GM12878 (cell line): ENCODE data around the gene SRRM3. TPM values are rescaled to one million over a fixed set of nuclear protein-coding genes. Genes with fewer than 3 reads are reported as not detected.
"Not testable (repeated sequence)": the region's sequence is repeated elsewhere in the genome, so short reads cannot be mapped to it uniquely, and the experiment has no call there.

Source experiments
- ATAC-seq: fragments of 200-7000 bp; cut with Tn5 transposase; 3 replicates; pipeline ENCODE4 v1.9.1; 2020; ENCODE audit warnings: mild to moderate bottlenecking, moderate library complexity
- BruUV-seq: library from RNA; stranded (reverse); fragments of 400-500 nt; replicated peaks from 2 replicates; lab custom pipeline; 2021; lab: Mats Ljungman, UMichigan
- CTCF ChIA-PET: fragments of 300-600 bp; sonication (Branson Sonifier 250); formaldehyde crosslinking; extraction: SDS; loops from one replicate; lab custom pipeline; 2021; ENCODE audit warnings: inconsistent platforms; lab: Yijun Ruan, JAX
- POLR2A ChIA-PET: fragments of 350-600 bp; formaldehyde crosslinking; extraction: SDS; loops from one replicate; lab custom pipeline; 2021; ENCODE audit warnings: inconsistent platforms; lab: Charles Lee
- RAD21 ChIA-PET: fragments of 300-600 bp; sonication (Branson Sonifier 250); formaldehyde crosslinking; loops from one replicate; lab custom pipeline; 2023; ENCODE audit warnings: antibody characterized with exemption; ENCODE audit not compliant: unreplicated experiment; lab: Charles Lee
- SMC1A ChIA-PET: fragments of 300-600 bp; sonication (Branson Sonifier 250); formaldehyde crosslinking; loops from one replicate; lab custom pipeline; 2023; ENCODE audit not compliant: unreplicated experiment, uncharacterized antibody; lab: Charles Lee
- DNase-seq: peaks from one replicate; pipeline ENCODE4 v3.0.0-alpha.2; 2011; ENCODE audit warnings: low read depth, low spot score
- FAIRE-seq: peaks from 3 replicates; lab custom pipeline; 2011; peaks lifted over from hg19 to GRCh38; lab: Jason Lieb, UNC
- H2AFZ ChIP-seq: 2 replicates; pipeline ENCODE4 v1.6.0; 2011; ENCODE audit warnings: low read depth, low read length, control low read depth; ENCODE audit not compliant: control insufficient read depth
- H3K27ac ChIP-seq: 2 replicates; pipeline ENCODE4 v1.5.1; 2011; ENCODE audit warnings: control low read depth; ENCODE audit not compliant: control insufficient read depth, insufficient read depth
- H3K27me3 ChIP-seq, 2 experiments: replicated peaks in 1 of 2; 2 replicates each; pipeline versions ENCODE4 v1.6.0 to v1.6.1; 2011; ENCODE audit warnings: low read length in 1 of 2; ENCODE audit not compliant: control insufficient read depth in 2 of 2, insufficient read depth in 2 of 2
- H3K36me3 ChIP-seq, 2 experiments: 2 replicates each; pipeline ENCODE4 v1.5.1; 2011; ENCODE audit warnings: low read length in 1 of 2; ENCODE audit not compliant: control insufficient read depth in 2 of 2, insufficient read depth in 2 of 2
- H3K4me1 ChIP-seq: 2 replicates; pipeline ENCODE4 v1.6.1; 2011; ENCODE audit warnings: mild to moderate bottlenecking, low read length, moderate library complexity, mixed read lengths; ENCODE audit not compliant: control insufficient read depth, insufficient read depth
- H3K4me2 ChIP-seq: 2 replicates; pipeline ENCODE4 v1.6.0; 2011; ENCODE audit warnings: control low read depth; ENCODE audit not compliant: control insufficient read depth, insufficient read depth
- H3K4me3 ChIP-seq: fragments of 200-600 bp; sonication (generic); 2 replicates; pipeline ENCODE4 v1.5.1; 2016
- H3K79me2 ChIP-seq: 2 replicates; pipeline ENCODE4 v1.6.0; 2011; ENCODE audit warnings: low read length; ENCODE audit not compliant: control insufficient read depth, insufficient read depth
- H3K9ac ChIP-seq: 2 replicates; pipeline ENCODE4 v1.8.0; 2011; ENCODE audit warnings: low read length, control low read depth, mixed read lengths; ENCODE audit not compliant: control insufficient read depth, insufficient read depth
- H3K9me3 ChIP-seq: replicated peaks from 3 replicates; pipeline ENCODE4 v1.5.1; 2011; ENCODE audit warnings: mild to moderate bottlenecking, low read length; ENCODE audit not compliant: control insufficient read depth, insufficient read depth
- H4K20me1 ChIP-seq: 2 replicates; pipeline ENCODE4 v1.6.0; 2011; ENCODE audit not compliant: control insufficient read depth, insufficient read depth
- CBX5 ChIP-seq: sonication (generic); IDR thresholded peaks from 2 replicates; pipeline ENCODE4 v1.6.1; 2016; ENCODE audit warnings: low read depth, moderate library complexity, mild to moderate bottlenecking, inconsistent platforms
- IRF4 ChIP-seq: IDR thresholded peaks from 2 replicates; pipeline ENCODE4 v1.6.1; 2011; ENCODE audit warnings: low read depth, low read length
- KDM1A ChIP-seq: fragments of 200-600 bp; sonication (generic); IDR thresholded peaks from 2 replicates; pipeline ENCODE4 v1.6.1; 2016; ENCODE audit warnings: borderline replicate concordance
- PAX5 ChIP-seq: IDR thresholded peaks from 2 replicates; pipeline ENCODE4 v1.6.1; 2011; ENCODE audit warnings: low read depth, low read length, borderline replicate concordance
- WGBS: methylation state at CpG from one replicate; pipeline ENCODE4 v1.1.6; 2016; ENCODE audit warnings: low lambda C conversion rate; ENCODE audit not compliant: insufficient replicate concordance, insufficient coverage; ENCODE audit errors: missing lambda C conversion rate; 5-methylcytosine and 5-hydroxymethylcytosine counted together
- in situ Hi-C: fragments of 300-500 bp; cut with MboI; formaldehyde crosslinking; loops from 9 replicates; pipeline ENCODE4 v1.14.3; 2018; ENCODE audit warnings: mixed read lengths
- intact Hi-C: fragments of 100-400 bp; cut with micrococcal nuclease; formaldehyde crosslinking; loops from one replicate; pipeline ENCODE4 v1.14.2; 2022; ENCODE audit not compliant: unreplicated experiment
- polyA plus RNA-seq, 11 experiments: library from polyadenylated mRNA; depleted of rRNA in 4 of 11; unstranded in 6 of 11; stranded (reverse) in 5 of 11; fragments of >200 nt; fragmentation: Nextera tagmentation in 4 of 11; fragmentation: Illumina TruSeq in 1 of 11; extraction: Ambion mirVana in 4 of 11; extraction: Trizol in 1 of 11; gene quantifications; 1 replicate in 1 of 11; 2 replicates in 10 of 11; pipeline versions ENCODE4 v1.2.1 to v1.2.3, GENCODE V29; 2011 to 2016; ENCODE audit warnings: inconsistent platforms in 2 of 11, missing spikeins in 2 of 11, low read depth in 1 of 11
- total RNA-seq, 4 experiments: library from RNA; depleted of rRNA in 3 of 4; stranded (reverse); fragments of >200 nt in 3 of 4; fragmentation: Illumina TruSeq in 1 of 4; extraction: Trizol in 1 of 4; gene quantifications; 2 replicates each; pipeline versions ENCODE4 v1.2.1 to v1.2.3, GENCODE V29; 2013 to 2021
- TF ChIP-seq, protein P1 (sequence below): IDR thresholded peaks from 2 replicates; pipeline ENCODE4 v1.6.1; 2012; ENCODE audit warnings: mild to moderate bottlenecking, low read depth, low read length

Gene SRRM3
- total and polyA plus RNA-seq, 10 of the 15 experiments (the other 5 are each of a cell fraction or from before 2014, with no cell fraction given) = 0.03 to 0.15 (median 0.05) TPM; not detected in 6

DNA sequence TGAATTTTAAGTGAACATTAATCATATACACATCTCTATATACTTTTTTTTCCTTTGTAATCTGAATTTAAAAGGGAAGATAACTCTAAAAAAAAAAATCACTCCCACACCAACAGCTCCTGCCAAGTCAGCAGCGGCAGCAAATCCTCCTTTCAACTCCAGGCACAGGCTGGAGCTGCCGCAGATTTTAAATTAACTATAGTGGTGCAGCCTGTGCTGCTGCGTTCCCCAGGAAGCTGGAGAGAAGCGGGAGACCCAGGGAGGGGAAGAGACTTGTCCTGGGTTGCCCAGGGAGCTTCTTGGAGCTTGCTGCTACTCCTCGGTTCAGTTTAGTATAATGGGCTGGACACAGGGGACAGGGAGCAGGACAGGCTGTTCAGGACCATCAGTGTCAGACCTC is 68.2 kb downstream of the SRRM3 start (continued):
- TF ChIP-seq IRF4 = no peak
- TF ChIP-seq PAX5 = no peak
- TF ChIP-seq, protein P1, sequence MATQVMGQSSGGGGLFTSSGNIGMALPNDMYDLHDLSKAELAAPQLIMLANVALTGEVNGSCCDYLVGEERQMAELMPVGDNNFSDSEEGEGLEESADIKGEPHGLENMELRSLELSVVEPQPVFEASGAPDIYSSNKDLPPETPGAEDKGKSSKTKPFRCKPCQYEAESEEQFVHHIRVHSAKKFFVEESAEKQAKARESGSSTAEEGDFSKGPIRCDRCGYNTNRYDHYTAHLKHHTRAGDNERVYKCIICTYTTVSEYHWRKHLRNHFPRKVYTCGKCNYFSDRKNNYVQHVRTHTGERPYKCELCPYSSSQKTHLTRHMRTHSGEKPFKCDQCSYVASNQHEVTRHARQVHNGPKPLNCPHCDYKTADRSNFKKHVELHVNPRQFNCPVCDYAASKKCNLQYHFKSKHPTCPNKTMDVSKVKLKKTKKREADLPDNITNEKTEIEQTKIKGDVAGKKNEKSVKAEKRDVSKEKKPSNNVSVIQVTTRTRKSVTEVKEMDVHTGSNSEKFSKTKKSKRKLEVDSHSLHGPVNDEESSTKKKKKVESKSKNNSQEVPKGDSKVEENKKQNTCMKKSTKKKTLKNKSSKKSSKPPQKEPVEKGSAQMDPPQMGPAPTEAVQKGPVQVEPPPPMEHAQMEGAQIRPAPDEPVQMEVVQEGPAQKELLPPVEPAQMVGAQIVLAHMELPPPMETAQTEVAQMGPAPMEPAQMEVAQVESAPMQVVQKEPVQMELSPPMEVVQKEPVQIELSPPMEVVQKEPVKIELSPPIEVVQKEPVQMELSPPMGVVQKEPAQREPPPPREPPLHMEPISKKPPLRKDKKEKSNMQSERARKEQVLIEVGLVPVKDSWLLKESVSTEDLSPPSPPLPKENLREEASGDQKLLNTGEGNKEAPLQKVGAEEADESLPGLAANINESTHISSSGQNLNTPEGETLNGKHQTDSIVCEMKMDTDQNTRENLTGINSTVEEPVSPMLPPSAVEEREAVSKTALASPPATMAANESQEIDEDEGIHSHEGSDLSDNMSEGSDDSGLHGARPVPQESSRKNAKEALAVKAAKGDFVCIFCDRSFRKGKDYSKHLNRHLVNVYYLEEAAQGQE = no peak
- no peak for TF ChIP-seq CBX5
- TF ChIP-seq KDM1A = no peak

DNA sequence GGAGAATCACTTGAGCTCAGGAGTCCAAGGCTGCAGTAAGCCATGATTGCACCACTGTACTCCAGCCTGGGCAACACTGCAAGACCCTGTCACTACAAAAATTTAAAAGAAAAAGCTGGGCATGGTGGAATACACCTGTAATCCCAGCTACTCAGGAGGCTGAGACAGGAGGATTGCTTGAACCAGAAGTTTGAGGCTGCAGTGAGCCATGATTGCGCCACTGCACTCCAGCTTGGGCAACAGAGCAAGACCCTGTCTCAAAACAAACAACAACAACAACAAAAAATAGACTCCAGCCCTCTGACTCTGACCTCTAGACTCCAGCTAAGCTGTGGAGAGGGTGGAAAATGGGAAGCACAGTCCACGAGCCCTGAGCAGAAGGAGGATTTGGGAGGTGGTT is 69.7 kb downstream of the SRRM3 start:
- in situ Hi-C loops, H2AFZ ChIP-seq, H3K4me2 ChIP-seq, ATAC-seq, H3K9ac ChIP-seq, H3K79me2 ChIP-seq, POLR2A ChIA-PET, H3K36me3 ChIP-seq, intact Hi-C loops, H3K4me3 ChIP-seq, H3K27me3 ChIP-seq, DNase-seq, H3K9me3 ChIP-seq, FAIRE-seq, H3K27ac ChIP-seq, BruUV-seq, H4K20me1 ChIP-seq: not testable (repeated sequence)
- WGBS = 50% methylated on average over 2 of the region's 2 CpGs
- ChIA-PET RAD21 (interaction anchor here (1.4 kb wide), 1 partner anchor 93 kb away, joined by 3 read pairs; no protein-coding TSS in a partner anchor), SMC1A (interaction anchor here (0.7 kb wide), 1 partner anchor 42 kb away, joined by 3 read pairs; no protein-coding TSS in a partner anchor), CTCF (interaction anchor here (0.6 to 1.0 kb wide), 3 partner anchors 9 to 706 kb away, joined by 3 to 7 read pairs (median 5); no protein-coding TSS in a partner anchor)
- H3K4me1 ChIP-seq = peaks cover 20% of the 10 kb centered on the region
